HCT116 (cell line): ENCODE results near the gene ARPC5. TPM values are rescaled to one million over a fixed set of nuclear protein-coding genes. Genes with fewer than 3 reads are reported as not detected.

ENCODE experiments used
- ATAC-seq: fragments of 200-7000 bp; cut with Tn5 transposase; 2 replicates; pipeline ENCODE4 v1.9.1; 2020; ENCODE audit warnings: mild to moderate bottlenecking, moderate library complexity
- BruUV-seq: library from RNA; stranded (reverse); fragments of 400-500 nt; replicated peaks from 2 replicates; lab custom pipeline; 2021; lab: Mats Ljungman, UMichigan
- CTCF ChIA-PET: fragments of 300-600 bp; sonication (Branson Sonifier 250); formaldehyde crosslinking; loops from one replicate; lab custom pipeline; 2021; ENCODE audit warnings: antibody characterized with exemption; lab: Charles Lee
- POLR2A ChIA-PET: fragments of 300-600, 350-600 bp; sonication (Branson Sonifier 250); formaldehyde crosslinking; loops from one replicate; lab custom pipeline; 2021; ENCODE audit warnings: antibody characterized with exemption; lab: Charles Lee
- RAD21 ChIA-PET, 2 experiments: fragments of 300-600 bp; sonication (Branson Sonifier 250); formaldehyde crosslinking; loops; one replicate each; lab custom pipeline; 2023; ENCODE audit warnings: low total read pairs in 2 of 2; ENCODE audit not compliant: uncharacterized antibody in 2 of 2, unreplicated experiment in 2 of 2, low non-redundant PET in 1 of 2; lab: Charles Lee
- DNase-seq: peaks from one replicate; pipeline ENCODE4 v3.0.0-alpha.2; 2010; ENCODE audit warnings: low read depth, low spot score
- H2AFZ ChIP-seq: fragments of 200-600 bp; shearing (Covaris generic), sonication (generic); 2 replicates; pipeline ENCODE4 v1.6.1; 2017; ENCODE audit warnings: low read depth, mixed run types, mixed read lengths, antibody characterized with exemption, low read length; ENCODE audit not compliant: poor library complexity, severe bottlenecking
- H3K27ac ChIP-seq: 2 replicates; pipeline ENCODE4 v1.5.1; 2012; ENCODE audit warnings: low read depth, low read length
- H3K27me3 ChIP-seq: fragments of 200-600 bp; sonication (generic); 2 replicates; pipeline ENCODE4 v1.6.1; 2016; ENCODE audit warnings: mixed run types, low read length, mixed read lengths; ENCODE audit not compliant: insufficient read depth
- H3K36me3 ChIP-seq, 2 experiments: fragments of 200-500 bp in 1 of 2; fragments of 200-600 bp in 1 of 2; sonication (Bioruptor generic) in 1 of 2; sonication (generic) in 1 of 2; 2 replicates each; pipeline versions ENCODE4 v1.5.1 to v1.6.1; 2014 to 2016; ENCODE audit warnings: low read length in 2 of 2, inconsistent platforms in 1 of 2, mixed read lengths in 1 of 2, mixed run types in 1 of 2; ENCODE audit not compliant: insufficient read depth in 2 of 2, control insufficient read depth in 1 of 2
- H3K4me1 ChIP-seq, 2 experiments: fragments of 200-600 bp in 1 of 2; sonication (generic) in 1 of 2; 2 replicates each; pipeline versions ENCODE4 v1.5.1 to v1.6.1; 2012 to 2017; ENCODE audit warnings: low read length in 2 of 2, inconsistent platforms in 1 of 2, mild to moderate bottlenecking in 1 of 2, mixed read lengths in 1 of 2, mixed run types in 1 of 2, moderate library complexity in 1 of 2; ENCODE audit not compliant: insufficient read depth in 2 of 2, control insufficient read depth in 1 of 2
- H3K4me2 ChIP-seq: fragments of 200-600 bp; sonication (generic); 2 replicates; pipeline ENCODE4 v1.6.1; 2017; ENCODE audit warnings: mixed run types, low read length, mixed read lengths
- H3K4me3 ChIP-seq, 2 experiments: fragments of 200-600 bp in 1 of 2; sonication (generic) in 1 of 2; replicated peaks in 1 of 2; 2 replicates each; pipeline ENCODE4 v1.5.1; 2011 to 2016; ENCODE audit warnings: low read length in 2 of 2, control low read depth in 1 of 2, low read depth in 1 of 2, mild to moderate bottlenecking in 1 of 2, mixed read lengths in 1 of 2, mixed run types in 1 of 2
- H3K79me2 ChIP-seq: fragments of 200-600 bp; sonication (generic); 2 replicates; pipeline ENCODE4 v1.6.1; 2017; ENCODE audit warnings: mild to moderate bottlenecking, mixed run types, low read length, moderate library complexity, mixed read lengths; ENCODE audit not compliant: insufficient read depth
- H3K9ac ChIP-seq: fragments of 200-600 bp; sonication (generic); 2 replicates; pipeline ENCODE4 v1.6.1; 2016; ENCODE audit warnings: low read length, mixed read lengths
- H3K9me2 ChIP-seq: fragments of 200-600 bp; sonication (generic), shearing (Covaris generic); 2 replicates; pipeline ENCODE4 v1.6.1; 2017; ENCODE audit warnings: mixed run types, mild to moderate bottlenecking, moderate library complexity; ENCODE audit not compliant: insufficient read depth
- H3K9me3 ChIP-seq, 2 experiments: fragments of 200-500 bp in 1 of 2; fragments of 200-600 bp in 1 of 2; sonication (Bioruptor generic) in 1 of 2; sonication (generic) in 1 of 2; 2 replicates each; pipeline ENCODE4 v1.6.1; 2014 to 2017; ENCODE audit warnings: low read length in 2 of 2, mixed read lengths in 2 of 2, inconsistent platforms in 1 of 2, low read depth in 1 of 2, mild to moderate bottlenecking in 1 of 2, mixed run types in 1 of 2, moderate library complexity in 1 of 2; ENCODE audit not compliant: control insufficient read depth in 1 of 2, insufficient read depth in 1 of 2
- H4K20me1 ChIP-seq: fragments of 200-600 bp; sonication (generic), shearing (Covaris generic); 2 replicates; pipeline ENCODE4 v1.6.1; 2017; ENCODE audit warnings: mixed run types, mild to moderate bottlenecking, moderate library complexity; ENCODE audit not compliant: insufficient read depth
- CBX3 ChIP-seq: IDR thresholded peaks from 2 replicates; pipeline ENCODE4 v1.6.1; 2012; ENCODE audit warnings: low read depth
- CEBPB ChIP-seq: IDR thresholded peaks from 2 replicates; pipeline ENCODE4 v1.6.1; 2012; ENCODE audit warnings: low read depth
- EGR1 ChIP-seq: IDR thresholded peaks from 2 replicates; pipeline ENCODE4 v1.6.1; 2012; ENCODE audit warnings: low read depth
- ELF1 ChIP-seq: IDR thresholded peaks from 2 replicates; pipeline ENCODE4 v1.6.1; 2012; ENCODE audit warnings: low read depth, borderline replicate concordance
- EZH2 ChIP-seq: fragments of 200-600 bp; sonication (generic); IDR thresholded peaks from 2 replicates; pipeline ENCODE4 v1.6.1; 2017; ENCODE audit warnings: antibody characterized with exemption, mixed run types
- EZH2phosphoT487 ChIP-seq: fragments of 200-600 bp; IDR thresholded peaks from 2 replicates; pipeline ENCODE4 v1.6.1; 2018; ENCODE audit warnings: antibody characterized with exemption, borderline replicate concordance
- JUND ChIP-seq: IDR thresholded peaks from 2 replicates; pipeline ENCODE4 v1.6.1; 2012
- POLR2A ChIP-seq: IDR thresholded peaks from 2 replicates; pipeline ENCODE4 v1.7.0; 2011; ENCODE audit warnings: borderline replicate concordance; ENCODE audit not compliant: insufficient read depth, insufficient read length; ENCODE audit errors: extremely low read depth
- POLR2AphosphoS5 ChIP-seq: IDR thresholded peaks from 2 replicates; pipeline ENCODE4 v1.6.1; 2011; ENCODE audit warnings: mild to moderate bottlenecking, low read depth, low read length, moderate library complexity
- RAD21 ChIP-seq: IDR thresholded peaks from 2 replicates; pipeline ENCODE4 v1.6.1; 2012; ENCODE audit warnings: low read depth, mild to moderate bottlenecking
- SIN3A ChIP-seq: IDR thresholded peaks from 2 replicates; pipeline ENCODE4 v1.6.1; 2012; ENCODE audit warnings: low read depth
- SP1 ChIP-seq: IDR thresholded peaks from 2 replicates; pipeline ENCODE4 v1.6.1; 2012; ENCODE audit warnings: low read depth
- SRF ChIP-seq: IDR thresholded peaks from 2 replicates; pipeline ENCODE4 v1.6.1; 2012; ENCODE audit warnings: low read depth
- TCF7L2 ChIP-seq: IDR thresholded peaks from 2 replicates; pipeline ENCODE4 v1.7.0; 2011; ENCODE audit warnings: borderline replicate concordance, inconsistent platforms; ENCODE audit not compliant: insufficient read depth, insufficient read length; ENCODE audit errors: extremely low read depth
- YY1 ChIP-seq: IDR thresholded peaks from 2 replicates; pipeline ENCODE4 v1.6.1; 2011; ENCODE audit warnings: low read length, low read depth, moderate library complexity, mild to moderate bottlenecking; ENCODE audit not compliant: insufficient replicate concordance; ENCODE audit errors: extremely low read depth
- ZNF274 ChIP-seq: fragments of 200-500 bp; sonication (Bioruptor generic); IDR thresholded peaks from 2 replicates; pipeline ENCODE4 v1.6.1; 2014; ENCODE audit warnings: mild to moderate bottlenecking, low read depth, low read length, inconsistent platforms
- intact Hi-C: fragments of 100-400 bp; cut with micrococcal nuclease; formaldehyde crosslinking; loops from 2 replicates; pipeline ENCODE4 v1.10.0; 2022
- total RNA-seq: library from RNA; stranded (reverse); gene quantifications from one replicate; pipeline ENCODE4 v1.2.1, GENCODE V29; 2021; ENCODE audit not compliant: unreplicated experiment
- TF ChIP-seq, protein P1 (sequence below): IDR thresholded peaks from 2 replicates; pipeline ENCODE4 v1.6.1; 2012
- TF ChIP-seq, protein P2 (sequence below): IDR thresholded peaks from 2 replicates; pipeline ENCODE4 v1.6.1; 2012; ENCODE audit warnings: low read depth

The ARPC5 gene
- total RNA-seq, 1 experiment from 2014 or later: 71.5 TPM

GRCh38 chr1:183595537-183595936, 40.0 kb downstream of the ARPC5 start:
- no peaks in the 10 kb centered on the region for H4K20me1 ChIP-seq
- ChIA-PET POLR2A (no interaction called here), RAD21 (no interaction called here), CTCF (no interaction called here)
- DNase-seq: no peak
- H3K4me2 ChIP-seq: no peak overlapping the region
- ATAC-seq: no peak
- H3K9ac ChIP-seq: no peak overlapping the region
- BruUV-seq: no TSS peak
- no peaks in the 10 kb centered on the region for H3K9me3 ChIP-seq
- no peak overlapping the region for H2AFZ ChIP-seq
- intact Hi-C loops: no loop called here
- H3K9me2 ChIP-seq: no peaks in the 10 kb centered on the region
- TF ChIP-seq SP1 (no peak), CEBPB (no peak), TCF7L2 (no peak), EGR1 (no peak)
- TF ChIP-seq, protein P1, sequence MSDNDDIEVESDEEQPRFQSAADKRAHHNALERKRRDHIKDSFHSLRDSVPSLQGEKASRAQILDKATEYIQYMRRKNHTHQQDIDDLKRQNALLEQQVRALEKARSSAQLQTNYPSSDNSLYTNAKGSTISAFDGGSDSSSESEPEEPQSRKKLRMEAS: no peak
- H3K79me2 ChIP-seq: no peaks in the 10 kb centered on the region
- H3K27ac ChIP-seq: no peak overlapping the region
- H3K4me1 ChIP-seq: peaks cover 0 to 7% of the 10 kb centered on the region in 2 experiments; a peak in 1 of 4 replicates
- H3K27me3 ChIP-seq: no peaks in the 10 kb centered on the region
- no peaks in the 10 kb centered on the region for H3K36me3 ChIP-seq
- H3K4me3 ChIP-seq: no peak overlapping the region

- no peaks in the 10 kb centered on the region for H3K36me3 ChIP-seq
- no peak for DNase-seq
- H3K4me2 ChIP-seq: no peak overlapping the region
- no peaks in the 10 kb centered on the region for H3K27me3 ChIP-seq
- no peaks in the 10 kb centered on the region for H4K20me1 ChIP-seq
- H2AFZ ChIP-seq: no peak overlapping the region
- no TSS peak for BruUV-seq
- H3K27ac ChIP-seq: no peak overlapping the region
- no peak overlapping the region for H3K4me3 ChIP-seq
- POLR2A ChIA-PET: no interaction called here
- no peaks in the 10 kb centered on the region for H3K9me3 ChIP-seq
- H3K4me1 ChIP-seq: peaks cover 0 to 7% of the 10 kb centered on the region in 2 experiments; a peak in 1 of 4 replicates
- CTCF ChIA-PET: no interaction called here
- H3K9me2 ChIP-seq: no peaks in the 10 kb centered on the region
- RAD21 ChIA-PET: no interaction called here
- no peaks in the 10 kb centered on the region for H3K79me2 ChIP-seq
- no peak for ATAC-seq
- intact Hi-C loops: no loop called here
- no peak overlapping the region for H3K9ac ChIP-seq
- TF ChIP-seq JUND (no peak), POLR2AphosphoS5 (no peak), ELF1 (no peak), EZH2 (no peak), RAD21 (no peak), YY1 (no peak), CBX3 (no peak), ZNF274 (no peak), SRF (no peak), CEBPB (no peak), SIN3A (no peak), EZH2phosphoT487 (no peak), POLR2A (no peak)
- TF ChIP-seq, protein P1: no peak
- TF ChIP-seq, protein P2, sequence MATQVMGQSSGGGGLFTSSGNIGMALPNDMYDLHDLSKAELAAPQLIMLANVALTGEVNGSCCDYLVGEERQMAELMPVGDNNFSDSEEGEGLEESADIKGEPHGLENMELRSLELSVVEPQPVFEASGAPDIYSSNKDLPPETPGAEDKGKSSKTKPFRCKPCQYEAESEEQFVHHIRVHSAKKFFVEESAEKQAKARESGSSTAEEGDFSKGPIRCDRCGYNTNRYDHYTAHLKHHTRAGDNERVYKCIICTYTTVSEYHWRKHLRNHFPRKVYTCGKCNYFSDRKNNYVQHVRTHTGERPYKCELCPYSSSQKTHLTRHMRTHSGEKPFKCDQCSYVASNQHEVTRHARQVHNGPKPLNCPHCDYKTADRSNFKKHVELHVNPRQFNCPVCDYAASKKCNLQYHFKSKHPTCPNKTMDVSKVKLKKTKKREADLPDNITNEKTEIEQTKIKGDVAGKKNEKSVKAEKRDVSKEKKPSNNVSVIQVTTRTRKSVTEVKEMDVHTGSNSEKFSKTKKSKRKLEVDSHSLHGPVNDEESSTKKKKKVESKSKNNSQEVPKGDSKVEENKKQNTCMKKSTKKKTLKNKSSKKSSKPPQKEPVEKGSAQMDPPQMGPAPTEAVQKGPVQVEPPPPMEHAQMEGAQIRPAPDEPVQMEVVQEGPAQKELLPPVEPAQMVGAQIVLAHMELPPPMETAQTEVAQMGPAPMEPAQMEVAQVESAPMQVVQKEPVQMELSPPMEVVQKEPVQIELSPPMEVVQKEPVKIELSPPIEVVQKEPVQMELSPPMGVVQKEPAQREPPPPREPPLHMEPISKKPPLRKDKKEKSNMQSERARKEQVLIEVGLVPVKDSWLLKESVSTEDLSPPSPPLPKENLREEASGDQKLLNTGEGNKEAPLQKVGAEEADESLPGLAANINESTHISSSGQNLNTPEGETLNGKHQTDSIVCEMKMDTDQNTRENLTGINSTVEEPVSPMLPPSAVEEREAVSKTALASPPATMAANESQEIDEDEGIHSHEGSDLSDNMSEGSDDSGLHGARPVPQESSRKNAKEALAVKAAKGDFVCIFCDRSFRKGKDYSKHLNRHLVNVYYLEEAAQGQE: no peak
These were observed 42.2 kb downstream of the ARPC5 start for GRCh38 chr1:183593356-183593755.
